ENCODE data around the gene MATR3. TPM values are rescaled to one million over a fixed set of nuclear protein-coding genes. Genes with fewer than 3 reads are reported as not detected.
"Not testable (repeated sequence)": the region's sequence is repeated elsewhere in the genome, so short reads cannot be mapped to it uniquely, and the experiment has no call there.

The MATR3 gene
- total RNA-seq, 1 donor from 2014 or later: 235 TPM

DNA sequence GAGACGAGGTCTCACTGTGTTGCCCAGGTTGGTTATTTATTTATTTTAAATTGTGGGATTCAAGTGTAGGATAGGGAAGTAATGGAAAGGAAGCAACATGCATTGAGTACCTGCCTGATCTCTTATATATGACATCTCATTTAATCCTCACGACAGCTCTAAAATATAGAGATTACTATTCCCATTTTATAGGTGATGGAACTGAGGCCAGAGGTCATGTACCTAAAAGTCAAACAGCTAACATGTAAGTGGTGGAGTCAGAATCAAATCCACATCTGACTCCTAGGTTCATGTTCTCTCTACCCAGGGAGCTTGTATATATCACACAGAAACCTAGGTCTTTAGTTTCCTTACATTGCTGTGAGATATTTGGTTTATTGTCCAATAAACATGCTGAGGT lies 26.1 kb upstream of the MATR3 start:
- no peak overlapping the region for H3K4me3 Mint-ChIP-seq (ENCODE audit: unreplicated experiment)
- peaks cover 7% of the 10 kb centered on the region for H3K4me1 Mint-ChIP-seq (ENCODE audit: unreplicated experiment)
- H3K27me3 Mint-ChIP-seq (ENCODE audit: unreplicated experiment): peaks cover 3% of the 10 kb centered on the region
- H3K36me3 Mint-ChIP-seq (ENCODE audit: low read depth, unreplicated experiment): no peaks in the 10 kb centered on the region
- TF ChIP-seq, protein P1, sequence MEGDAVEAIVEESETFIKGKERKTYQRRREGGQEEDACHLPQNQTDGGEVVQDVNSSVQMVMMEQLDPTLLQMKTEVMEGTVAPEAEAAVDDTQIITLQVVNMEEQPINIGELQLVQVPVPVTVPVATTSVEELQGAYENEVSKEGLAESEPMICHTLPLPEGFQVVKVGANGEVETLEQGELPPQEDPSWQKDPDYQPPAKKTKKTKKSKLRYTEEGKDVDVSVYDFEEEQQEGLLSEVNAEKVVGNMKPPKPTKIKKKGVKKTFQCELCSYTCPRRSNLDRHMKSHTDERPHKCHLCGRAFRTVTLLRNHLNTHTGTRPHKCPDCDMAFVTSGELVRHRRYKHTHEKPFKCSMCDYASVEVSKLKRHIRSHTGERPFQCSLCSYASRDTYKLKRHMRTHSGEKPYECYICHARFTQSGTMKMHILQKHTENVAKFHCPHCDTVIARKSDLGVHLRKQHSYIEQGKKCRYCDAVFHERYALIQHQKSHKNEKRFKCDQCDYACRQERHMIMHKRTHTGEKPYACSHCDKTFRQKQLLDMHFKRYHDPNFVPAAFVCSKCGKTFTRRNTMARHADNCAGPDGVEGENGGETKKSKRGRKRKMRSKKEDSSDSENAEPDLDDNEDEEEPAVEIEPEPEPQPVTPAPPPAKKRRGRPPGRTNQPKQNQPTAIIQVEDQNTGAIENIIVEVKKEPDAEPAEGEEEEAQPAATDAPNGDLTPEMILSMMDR (IDR thresholded peaks at IDR 0.05; ENCODE audit: unreplicated experiment): no peak
- H3K27ac Mint-ChIP-seq (ENCODE audit: unreplicated experiment): no peak overlapping the region
- DNase-seq (ENCODE audit: low spot score): no peak
- H3K9me3 Mint-ChIP-seq (ENCODE audit: unreplicated experiment): no peaks in the 10 kb centered on the region

DNA sequence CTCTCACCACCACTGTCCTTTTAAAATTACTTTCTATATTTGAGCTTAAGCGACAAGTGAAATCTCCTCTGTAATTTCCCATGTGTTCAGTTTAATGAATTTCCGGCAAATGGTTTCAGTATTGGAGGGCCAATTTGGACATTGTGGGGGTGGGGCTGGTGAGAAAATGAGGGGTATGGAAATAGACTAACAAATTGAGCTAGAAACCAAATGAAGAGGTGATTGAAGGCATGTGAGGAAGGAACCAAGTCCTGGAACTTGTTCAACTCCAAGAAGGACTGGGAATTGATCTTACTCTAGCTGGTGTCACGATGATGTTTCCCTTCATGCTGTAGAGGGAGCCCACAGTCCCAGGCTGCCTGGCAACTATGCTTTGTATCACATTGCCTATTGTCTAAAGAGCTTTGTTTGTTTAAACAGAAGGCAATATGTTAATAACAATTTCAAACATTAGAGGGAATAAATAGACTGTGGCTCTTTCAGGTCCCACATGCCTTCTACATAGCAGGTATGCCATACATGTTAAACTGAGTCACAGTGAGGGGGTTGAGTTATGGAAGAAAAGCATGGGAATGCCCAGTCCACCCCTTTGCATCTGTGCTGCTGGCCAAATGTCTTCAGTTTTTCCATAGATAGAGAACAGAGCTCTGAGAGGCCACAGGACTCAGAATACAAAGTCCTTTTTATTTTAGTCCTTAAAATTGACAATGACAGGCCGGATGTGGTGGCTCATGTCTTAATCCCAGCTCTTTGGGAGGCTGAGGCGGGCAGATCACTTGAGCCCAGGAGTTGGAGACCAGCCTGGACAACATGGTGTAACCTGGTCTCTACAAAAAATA lies 25.0 kb upstream of the MATR3 start:
- Mint-ChIP-seq H3K4me3 (ENCODE audit: unreplicated experiment) (no peak overlapping the region), H3K9me3 (ENCODE audit: unreplicated experiment) (no peaks in the 10 kb centered on the region), H3K27ac (ENCODE audit: unreplicated experiment) (no peak overlapping the region), H3K27me3 (ENCODE audit: unreplicated experiment) (peaks cover 9% of the 10 kb centered on the region), H3K4me1 (ENCODE audit: unreplicated experiment) (peaks cover 9% of the 10 kb centered on the region), H3K36me3 (ENCODE audit: low read depth, unreplicated experiment) (peaks cover 5% of the 10 kb centered on the region)
- DNase-seq (ENCODE audit: low spot score): no peak
- TF ChIP-seq, protein P1 (IDR thresholded peaks at IDR 0.05; ENCODE audit: unreplicated experiment): no peak

DNA sequence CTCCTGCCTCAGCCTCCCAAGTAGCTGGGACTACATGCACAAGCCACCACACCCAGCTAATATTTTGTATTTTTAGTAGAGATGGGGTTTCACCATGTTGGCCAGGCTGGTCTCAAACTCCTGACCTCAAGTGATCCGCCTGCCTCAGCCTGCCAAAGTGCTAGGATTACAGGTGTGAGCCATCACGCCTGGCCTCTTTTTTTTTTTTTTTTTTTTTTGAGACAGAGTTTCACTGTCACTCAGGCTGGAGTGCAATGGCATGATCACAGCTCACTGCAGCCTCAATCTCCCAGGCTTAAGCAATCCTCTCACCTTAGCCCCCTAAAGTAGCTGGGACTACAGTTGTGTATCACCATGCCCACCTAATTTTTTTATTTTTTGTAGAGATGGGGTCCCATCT lies 22.8 kb upstream of the MATR3 start:
- H3K36me3 Mint-ChIP-seq (ENCODE audit: low read depth, unreplicated experiment); H3K4me3 Mint-ChIP-seq (ENCODE audit: unreplicated experiment); DNase-seq (ENCODE audit: low spot score); H3K9me3 Mint-ChIP-seq (ENCODE audit: unreplicated experiment); H3K27ac Mint-ChIP-seq (ENCODE audit: unreplicated experiment); H3K27me3 Mint-ChIP-seq (ENCODE audit: unreplicated experiment): not testable (repeated sequence)
- H3K4me1 Mint-ChIP-seq (ENCODE audit: unreplicated experiment): peaks cover 17% of the 10 kb centered on the region

DNA sequence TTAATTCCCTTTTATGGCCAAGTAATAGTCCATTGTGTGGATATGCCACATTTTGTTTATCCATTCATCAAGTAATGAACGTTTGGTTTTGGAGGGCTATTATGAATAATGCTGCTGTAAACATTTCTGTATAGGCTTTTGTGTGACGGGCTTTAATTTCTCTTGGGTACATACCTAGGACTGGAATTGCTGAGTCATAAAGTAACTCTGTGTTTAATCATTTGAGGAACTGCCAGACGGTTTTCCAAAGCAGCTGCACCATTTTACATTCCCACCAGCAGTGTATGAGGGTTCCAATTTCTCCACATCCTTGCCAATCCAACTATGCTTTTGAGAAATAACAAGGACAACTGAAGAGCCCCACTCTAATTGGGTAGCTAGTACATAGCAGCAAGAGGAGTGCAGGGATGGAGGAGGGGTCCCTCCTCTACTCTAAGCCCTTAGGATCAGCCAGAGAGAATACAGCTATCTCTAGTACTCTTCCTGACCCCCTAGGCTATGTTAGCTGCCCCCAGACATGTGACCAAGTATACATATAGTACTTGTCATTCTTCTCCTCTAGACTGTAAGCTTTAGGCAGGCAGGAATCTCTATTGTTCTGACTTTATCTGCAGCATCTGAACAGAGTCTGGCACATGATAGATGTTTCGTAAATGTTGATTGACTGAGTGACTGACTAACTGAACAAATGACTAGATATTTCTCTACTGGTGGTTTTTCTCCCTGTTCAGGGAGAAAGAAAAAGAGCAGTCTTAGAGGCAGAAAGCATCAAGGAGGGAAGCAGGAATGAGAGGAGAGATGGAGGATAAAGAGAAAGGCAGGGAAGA lies 22.1 kb upstream of the MATR3 start:
- Mint-ChIP-seq H3K4me3 (ENCODE audit: unreplicated experiment) (no peak overlapping the region), H3K36me3 (ENCODE audit: low read depth, unreplicated experiment) (peaks cover 5% of the 10 kb centered on the region), H3K9me3 (ENCODE audit: unreplicated experiment) (no peaks in the 10 kb centered on the region), H3K27me3 (ENCODE audit: unreplicated experiment) (peaks cover 8% of the 10 kb centered on the region), H3K4me1 (ENCODE audit: unreplicated experiment) (peaks cover 24% of the 10 kb centered on the region), H3K27ac (ENCODE audit: unreplicated experiment) (no peak overlapping the region)
- no peak for DNase-seq (ENCODE audit: low spot score)
- TF ChIP-seq, protein P1 (IDR thresholded peaks at IDR 0.05; ENCODE audit: unreplicated experiment): no peak

DNA sequence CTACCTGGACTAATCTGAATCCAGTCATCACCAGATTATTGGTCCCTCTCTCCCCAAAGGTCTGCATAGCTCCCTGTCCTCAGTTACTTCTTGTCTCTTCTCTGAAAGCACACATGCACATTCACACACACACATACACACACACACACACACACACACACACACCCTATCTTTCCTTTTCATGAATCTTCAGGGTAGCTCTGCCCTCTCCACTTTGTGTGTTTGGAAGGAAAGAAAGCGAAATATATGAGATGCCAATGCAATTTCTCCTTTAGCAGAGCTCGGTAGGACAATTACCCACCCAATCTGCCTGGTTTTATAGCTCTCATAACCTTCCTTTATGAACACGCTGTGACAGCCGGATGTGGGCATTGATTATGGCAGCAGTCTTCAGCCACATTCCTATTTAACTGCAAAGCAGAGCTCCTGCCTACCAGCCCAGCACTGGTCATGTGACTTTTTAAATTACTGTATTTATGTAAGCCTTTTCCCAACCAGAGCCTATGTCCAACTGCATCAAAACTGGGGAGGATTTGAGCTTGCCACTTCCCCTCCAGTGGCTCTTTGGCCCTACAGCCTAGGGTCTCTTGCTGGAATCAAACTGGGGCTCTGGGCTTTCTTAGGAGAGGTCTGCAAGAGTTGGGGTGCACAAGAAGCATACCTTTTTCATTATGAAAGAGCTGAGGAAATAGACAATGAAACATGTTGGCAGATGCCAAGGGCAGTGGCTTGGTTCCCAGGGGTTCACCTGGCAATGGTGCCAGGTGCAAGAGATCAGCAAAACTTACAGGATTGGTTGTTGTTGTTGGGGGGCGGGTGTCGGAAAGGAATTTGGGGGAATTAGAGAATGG lies 20.8 kb upstream of the MATR3 start:
- no peak for DNase-seq (ENCODE audit: low spot score)
- Mint-ChIP-seq H3K27me3 (ENCODE audit: unreplicated experiment) (peaks cover 8% of the 10 kb centered on the region), H3K4me3 (ENCODE audit: unreplicated experiment) (peak overlapping the region; percentile 88), H3K4me1 (ENCODE audit: unreplicated experiment) (peaks cover 36% of the 10 kb centered on the region), H3K9me3 (ENCODE audit: unreplicated experiment) (no peaks in the 10 kb centered on the region), H3K36me3 (ENCODE audit: low read depth, unreplicated experiment) (peaks cover 5% of the 10 kb centered on the region), H3K27ac (ENCODE audit: unreplicated experiment) (no peak overlapping the region)
- TF ChIP-seq, protein P1 (IDR thresholded peaks at IDR 0.05; ENCODE audit: unreplicated experiment): no peak
